Caco-2 (cell line): ENCODE data around the gene CDC14B. TPM values are rescaled to one million over a fixed set of nuclear protein-coding genes. Genes with fewer than 3 reads are reported as not detected.

Experiments
- BruUV-seq: library from RNA; stranded (reverse); fragments of 400-500 nt; replicated peaks from 2 replicates; lab custom pipeline; 2021; lab: Mats Ljungman, UMichigan
- CTCF ChIA-PET: fragments of 300-600 bp; sonication (Branson Sonifier 250); formaldehyde crosslinking; loops from one replicate; lab custom pipeline; 2022; ENCODE audit warnings: antibody characterized with exemption; lab: Charles Lee
- POLR2A ChIA-PET: fragments of 300-600 bp; sonication (Branson Sonifier 250); formaldehyde crosslinking; loops from one replicate; lab custom pipeline; 2022; ENCODE audit warnings: antibody characterized with exemption; lab: Charles Lee
- DNase-seq, 2 experiments: peaks; one replicate each; pipeline versions ENCODE4 v3.0.0 to v3.0.0-alpha.2; 2020 to 2022
- H3K27me3 ChIP-seq: replicated peaks from 2 replicates; pipeline ENCODE4 v1.6.0; 2011; ENCODE audit warnings: low read length; ENCODE audit not compliant: control insufficient read depth, insufficient read depth
- H3K36me3 ChIP-seq: 2 replicates; pipeline ENCODE4 v1.5.1; 2011; ENCODE audit warnings: low read length; ENCODE audit not compliant: control insufficient read depth, insufficient read depth
- H3K4me1 ChIP-seq: fragments of 250-450 bp; sonication (Bioruptor Pico); 2 replicates; pipeline ENCODE4 v1.5.1; 2020; ENCODE audit warnings: mild to moderate bottlenecking
- H3K4me3 ChIP-seq: 2 replicates; pipeline ENCODE4 v1.5.1; 2011; ENCODE audit warnings: low read depth, mild to moderate bottlenecking, control low read depth, low read length
- H3K9me3 ChIP-seq: fragments of 250-450 bp; sonication (Bioruptor Pico); 2 replicates; pipeline ENCODE4 v1.5.1; 2020; ENCODE audit warnings: mild to moderate bottlenecking, moderate library complexity
- H3K27ac Mint-ChIP-seq: one replicate; pipeline ENCODE4 v1.8.0; 2022; ENCODE audit warnings: mixed read lengths; ENCODE audit not compliant: unreplicated experiment
- H3K27me3 Mint-ChIP-seq: one replicate; pipeline ENCODE4 v1.8.0; 2022; ENCODE audit warnings: mixed read lengths; ENCODE audit not compliant: insufficient read depth, unreplicated experiment
- H3K36me3 Mint-ChIP-seq: one replicate; pipeline ENCODE4 v1.8.0; 2022; ENCODE audit warnings: mild to moderate bottlenecking, mixed read lengths; ENCODE audit not compliant: insufficient read depth, unreplicated experiment
- H3K4me1 Mint-ChIP-seq: one replicate; pipeline ENCODE4 v1.8.0; 2022; ENCODE audit warnings: low read depth, mixed read lengths; ENCODE audit not compliant: unreplicated experiment
- H3K4me3 Mint-ChIP-seq: one replicate; pipeline ENCODE4 v1.8.0; 2022; ENCODE audit warnings: mild to moderate bottlenecking, moderate library complexity, mixed read lengths; ENCODE audit not compliant: unreplicated experiment
- H3K9me3 Mint-ChIP-seq: one replicate; pipeline ENCODE4 v1.8.0; 2022; ENCODE audit warnings: mixed read lengths; ENCODE audit not compliant: unreplicated experiment
- CTCF ChIP-seq, 2 experiments: fragments of 200-600 bp in 1 of 2; IDR thresholded peaks; 1 replicate in 1 of 2; 2 replicates in 1 of 2; pipeline versions ENCODE4 v1.5.1 to v1.8.0; 2011 to 2022; ENCODE audit warnings: antibody characterized with exemption in 1 of 2, control low read depth in 1 of 2, inconsistent platforms in 1 of 2, low read depth in 1 of 2, low read length in 1 of 2, mild to moderate bottlenecking in 1 of 2, moderate library complexity in 1 of 2; ENCODE audit not compliant: insufficient read depth in 1 of 2, severe bottlenecking in 1 of 2, unreplicated experiment in 1 of 2
- intact Hi-C: fragments of 100-400 bp; cut with micrococcal nuclease; formaldehyde crosslinking; loops from one replicate; pipeline ENCODE4 v1.10.0; 2022; ENCODE audit not compliant: unreplicated experiment
- total RNA-seq: library from RNA; stranded (reverse); gene quantifications from 2 replicates; pipeline ENCODE4 v1.2.3, GENCODE V29; 2022

Gene CDC14B
- total RNA-seq, 1 experiment from 2014 or later = 81.4 TPM

- Histone ChIP-seq H3K27me3 (no peaks in the 10 kb centered on the region), H3K4me1 (no peaks in the 10 kb centered on the region), H3K9me3 (no peaks in the 10 kb centered on the region), H3K36me3 (no peaks in the 10 kb centered on the region; the same call in 1 of the 2 replicates), H3K4me3 (no peak overlapping the region)
- POLR2A ChIA-PET = no interaction called here
- no peak for DNase-seq
- BruUV-seq = no TSS peak
- H3K4me3 Mint-ChIP-seq = no peak overlapping the region
- H3K9me3 Mint-ChIP-seq = no peaks in the 10 kb centered on the region
- H3K36me3 Mint-ChIP-seq = peaks cover 28% of the 10 kb centered on the region
- TF ChIP-seq CTCF (IDR thresholded peaks at IDR 0.05; ENCODE audit: insufficient read depth in 1 of 2, low read depth in 1 of 2, low read length in 1 of 2, severe bottlenecking in 1 of 2, unreplicated experiment in 1 of 2) = no peak
- intact Hi-C loops = no loop called here
- H3K27me3 Mint-ChIP-seq = no peaks in the 10 kb centered on the region
- no peaks in the 10 kb centered on the region for H3K4me1 Mint-ChIP-seq
- CTCF ChIA-PET = no interaction called here
- no peak overlapping the region for H3K27ac Mint-ChIP-seq
These were observed 158.3 kb downstream of the CDC14B start for GRCh38 chr9:96461336-96461735.

- no peak for DNase-seq
- BruUV-seq = no TSS peak
- Histone ChIP-seq H3K27me3 (no peaks in the 10 kb centered on the region), H3K36me3 (no peaks in the 10 kb centered on the region; the same call in 1 of the 2 replicates), H3K4me1 (no peaks in the 10 kb centered on the region), H3K9me3 (no peaks in the 10 kb centered on the region), H3K4me3 (no peak overlapping the region)
- Mint-ChIP-seq H3K4me1 (no peaks in the 10 kb centered on the region), H3K36me3 (peaks cover 23% of the 10 kb centered on the region), H3K9me3 (no peaks in the 10 kb centered on the region), H3K27me3 (no peaks in the 10 kb centered on the region), H3K4me3 (no peak overlapping the region), H3K27ac (no peak overlapping the region)
- no peak for TF ChIP-seq CTCF (IDR thresholded peaks at IDR 0.05; ENCODE audit: insufficient read depth in 1 of 2, low read depth in 1 of 2, low read length in 1 of 2, severe bottlenecking in 1 of 2, unreplicated experiment in 1 of 2)
- intact Hi-C loops = no loop called here
- POLR2A ChIA-PET = no interaction called here
- CTCF ChIA-PET = no interaction called here
These were observed 158.8 kb downstream of the CDC14B start for GRCh38 chr9:96460882-96461281.

GRCh38 chr9:96460470-96460869 is 159.2 kb downstream of the CDC14B start:
- H3K27ac Mint-ChIP-seq = no peak overlapping the region
- peaks cover 20% of the 10 kb centered on the region for H3K36me3 Mint-ChIP-seq
- TF ChIP-seq CTCF (IDR thresholded peaks at IDR 0.05; ENCODE audit: insufficient read depth in 1 of 2, low read depth in 1 of 2, low read length in 1 of 2, severe bottlenecking in 1 of 2, unreplicated experiment in 1 of 2) = no peak
- no peaks in the 10 kb centered on the region for H3K27me3 ChIP-seq
- no peak overlapping the region for H3K4me3 ChIP-seq
- intact Hi-C loops = no loop called here
- H3K4me3 Mint-ChIP-seq = no peak overlapping the region
- ChIA-PET POLR2A (no interaction called here), CTCF (no interaction called here)
- no peaks in the 10 kb centered on the region; the same call in 1 of the 2 replicates for H3K36me3 ChIP-seq
- H3K9me3 Mint-ChIP-seq = no peaks in the 10 kb centered on the region
- no peaks in the 10 kb centered on the region for H3K4me1 Mint-ChIP-seq
- no peak for DNase-seq
- BruUV-seq = no TSS peak
- H3K27me3 Mint-ChIP-seq = no peaks in the 10 kb centered on the region
- H3K4me1 ChIP-seq = no peaks in the 10 kb centered on the region
- no peaks in the 10 kb centered on the region for H3K9me3 ChIP-seq
